HL-60 (cell line): ENCODE measurements around the gene HDAC9.

Experiments used
- DNase-seq, 2 experiments: peaks; one replicate each; pipeline ENCODE4 v3.0.0-alpha.2; 2010 to 2020; ENCODE audit warnings: low read depth in 1 of 2, low spot score in 1 of 2
- H3K27ac ChIP-seq: fragments of 250-450 bp; sonication (Bioruptor Pico); replicated peaks from 2 replicates; pipeline ENCODE4 v1.5.1; 2020; ENCODE audit warnings: mild to moderate bottlenecking, moderate library complexity
- H3K27me3 ChIP-seq: fragments of 250-450 bp; sonication (Bioruptor Pico); 2 replicates; pipeline ENCODE4 v1.5.1; 2021; ENCODE audit warnings: mild to moderate bottlenecking, moderate library complexity; ENCODE audit not compliant: insufficient read depth, poor library complexity, severe bottlenecking
- H3K4me3 ChIP-seq: replicated peaks from 2 replicates; pipeline ENCODE4 v1.5.1; 2011; ENCODE audit warnings: mild to moderate bottlenecking, control low read depth, low read length; ENCODE audit not compliant: insufficient read depth
- CTCF ChIP-seq: IDR thresholded peaks from one replicate; pipeline ENCODE4 v1.5.1; 2011; ENCODE audit warnings: low read length, control low read depth, inconsistent platforms; ENCODE audit not compliant: insufficient read depth
- GABPA ChIP-seq: IDR thresholded peaks from 2 replicates; pipeline ENCODE4 v1.6.1; 2012; ENCODE audit warnings: low read depth
- POLR2AphosphoS5 ChIP-seq: IDR thresholded peaks from 2 replicates; pipeline ENCODE4 v1.6.1; 2012; ENCODE audit warnings: low read depth
- REST ChIP-seq: IDR thresholded peaks from 2 replicates; pipeline ENCODE4 v1.6.1; 2012; ENCODE audit warnings: low read depth; ENCODE audit not compliant: insufficient replicate concordance
- SPI1 ChIP-seq: IDR thresholded peaks from 2 replicates; pipeline ENCODE4 v1.6.1; 2012; ENCODE audit warnings: low read depth, mild to moderate bottlenecking, borderline replicate concordance

HDAC9 gene

GRCh38 chr7:18993933-18994668 lies 498.6 kb downstream of the HDAC9 start:
- no peak for TF ChIP-seq GABPA
- TF ChIP-seq REST = no peak
- TF ChIP-seq CTCF = no peak
- no peak for TF ChIP-seq SPI1
- TF ChIP-seq POLR2AphosphoS5 = no peak
- H3K27ac ChIP-seq = no peak overlapping the region
- DNase-seq = no peak
- H3K4me3 ChIP-seq = no peak overlapping the region
- no peaks in the 10 kb centered on the region for H3K27me3 ChIP-seq

GRCh38 chr7:18995270-18995671 lies 499.7 kb downstream of the HDAC9 start:
- Histone ChIP-seq H3K27ac (no peak overlapping the region), H3K27me3 (no peaks in the 10 kb centered on the region), H3K4me3 (no peak overlapping the region)
- DNase-seq = no peak
- TF ChIP-seq SPI1 (no peak), POLR2AphosphoS5 (no peak), REST (no peak), GABPA (no peak), CTCF (no peak)

DNA sequence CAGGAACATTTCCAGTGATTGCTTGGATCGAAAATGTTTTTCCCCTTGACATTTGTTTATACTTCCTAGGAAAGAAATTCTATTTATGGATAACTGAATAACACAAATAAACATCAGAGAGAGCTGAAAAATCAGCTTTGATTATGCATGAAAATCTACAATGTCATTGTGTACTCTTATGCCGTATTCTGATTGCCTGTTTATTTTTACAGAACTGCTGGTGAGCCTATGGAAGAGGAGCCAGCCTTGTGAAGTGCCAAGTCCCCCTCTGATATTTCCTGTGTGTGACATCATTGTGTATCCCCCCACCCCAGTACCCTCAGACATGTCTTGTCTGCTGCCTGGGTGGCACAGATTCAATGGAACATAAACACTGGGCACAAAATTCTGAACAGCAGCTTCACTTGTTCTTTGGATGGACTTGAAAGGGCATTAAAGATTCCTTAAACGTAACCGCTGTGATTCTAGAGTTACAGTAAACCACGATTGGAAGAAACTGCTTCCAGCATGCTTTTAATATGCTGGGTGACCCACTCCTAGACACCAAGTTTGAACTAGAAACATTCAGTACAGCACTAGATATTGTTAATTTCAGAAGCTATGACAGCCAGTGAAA lies 500.4 kb downstream of the HDAC9 start:
- H3K27me3 ChIP-seq = no peaks in the 10 kb centered on the region
- no peak overlapping the region for H3K27ac ChIP-seq
- H3K4me3 ChIP-seq = no peak overlapping the region
- no peak for TF ChIP-seq REST
- no peak for TF ChIP-seq SPI1
- TF ChIP-seq GABPA = no peak
- no peak for TF ChIP-seq POLR2AphosphoS5
- TF ChIP-seq CTCF = no peak
- DNase-seq = no peak
